ENCODE measurements around the gene COX7A1.

- TF ChIP-seq CTCF (IDR thresholded peaks at IDR 0.05; ENCODE audit: low read depth, low read length) (no peak), POLR2A (IDR thresholded peaks at IDR 0.05; ENCODE audit: extremely low read depth, insufficient read length) (no peak), MAX (IDR thresholded peaks at IDR 0.05; ENCODE audit: low read depth, low read length) (no peak), MYC (IDR thresholded peaks at IDR 0.05; ENCODE audit: low read depth, low read length) (no peak)
Measured at GRCh38 chr19:36172852-36173251, 20.6 kb upstream of the COX7A1 start.
